Kidney capillary endothelial cell (primary cell): Measurements from ENCODE around the gene ATP5PD.
A peak's percentile ranks its signal among the peaks of the same experiment; 100 is the strongest.

Experiments used
- DNase-seq: peaks from one replicate; pipeline ENCODE4 v3.0.0-alpha.2; 2018; ENCODE audit warnings: low spot score

The ATP5PD gene

DNA sequence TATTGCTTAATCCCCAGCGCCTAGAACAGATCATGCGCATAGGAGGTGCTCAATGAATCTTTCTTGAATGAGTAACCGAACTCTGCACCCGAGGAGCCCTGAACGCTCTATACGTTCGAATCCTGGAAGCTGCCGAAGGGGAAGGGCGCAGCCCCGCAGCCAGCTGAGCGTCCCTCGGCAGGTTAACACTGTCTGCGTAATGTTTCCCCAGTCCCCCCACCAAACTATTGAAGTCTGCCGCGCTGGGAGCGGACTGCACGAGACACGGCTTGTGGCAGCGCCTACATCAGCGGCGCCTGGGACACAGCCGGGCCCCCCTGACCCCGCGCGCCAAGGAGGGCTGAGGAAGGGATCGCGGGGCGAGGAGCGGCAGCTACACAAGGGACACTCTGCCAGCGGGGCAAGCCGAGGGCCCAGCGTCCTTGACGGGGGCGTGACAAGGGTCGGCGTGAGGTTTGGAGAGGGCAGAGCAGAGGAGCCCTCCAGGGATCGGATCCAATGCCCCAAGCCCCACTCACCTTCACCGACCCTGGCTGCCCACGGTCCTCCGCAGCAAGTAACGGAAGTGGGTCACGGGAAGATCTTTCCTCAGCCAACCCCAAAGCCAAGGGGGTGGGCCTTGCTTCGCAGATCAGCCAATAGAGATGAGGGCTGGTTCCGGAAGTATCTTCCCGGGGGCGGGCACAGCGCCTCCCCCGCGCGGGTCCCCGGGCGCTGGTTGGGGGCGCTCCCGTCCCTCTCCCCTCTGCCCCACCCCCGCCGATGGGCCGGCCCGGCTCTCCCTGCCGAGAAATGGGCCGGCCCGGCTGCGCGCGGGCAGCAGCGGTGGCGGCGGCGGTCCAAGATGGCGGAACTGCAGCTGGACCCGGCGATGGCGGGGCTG, at the start of gene ATP5PD, which contains the start of gene KCTD2:
Gene ATP5PD, minus strand, starts transcription at position 563 of the 883 bp plus-strand sequence. CDS start 4,319 bp downstream, outside the sequence.
Gene KCTD2, plus strand, starts transcription at position 819 of the 883 bp plus-strand sequence. Its CDS starts 26 bp downstream, at position 845.
- peak; percentile 94 for DNase-seq

DNA sequence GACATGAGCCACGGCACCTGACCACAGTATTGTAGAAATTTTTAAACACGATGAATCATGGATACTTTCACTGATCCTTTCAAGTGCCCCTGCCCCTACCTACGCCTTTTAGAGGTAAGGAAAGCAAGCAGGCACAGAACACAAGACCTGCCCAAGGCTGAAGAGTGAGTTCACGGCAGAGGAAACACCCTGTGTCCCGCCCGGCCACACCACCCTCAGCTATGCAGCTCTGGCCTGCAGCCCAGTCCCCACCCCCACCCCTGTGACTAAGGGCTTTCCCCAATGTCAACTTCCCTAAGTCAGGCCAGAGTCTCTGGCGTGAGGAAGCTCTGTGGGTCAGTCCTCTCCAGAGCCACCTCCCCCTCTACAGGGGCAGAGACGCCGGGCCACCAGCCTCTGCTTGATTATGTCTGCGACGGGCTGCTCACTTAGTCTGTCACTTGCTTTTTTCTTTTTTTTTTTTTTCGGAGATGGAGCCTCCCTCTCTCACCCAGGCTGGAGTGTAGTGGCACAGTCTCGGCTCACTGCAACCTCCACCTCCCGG, 49.4 kb upstream of the ATP5PD start:
- peak; percentile 93 for DNase-seq

DNA sequence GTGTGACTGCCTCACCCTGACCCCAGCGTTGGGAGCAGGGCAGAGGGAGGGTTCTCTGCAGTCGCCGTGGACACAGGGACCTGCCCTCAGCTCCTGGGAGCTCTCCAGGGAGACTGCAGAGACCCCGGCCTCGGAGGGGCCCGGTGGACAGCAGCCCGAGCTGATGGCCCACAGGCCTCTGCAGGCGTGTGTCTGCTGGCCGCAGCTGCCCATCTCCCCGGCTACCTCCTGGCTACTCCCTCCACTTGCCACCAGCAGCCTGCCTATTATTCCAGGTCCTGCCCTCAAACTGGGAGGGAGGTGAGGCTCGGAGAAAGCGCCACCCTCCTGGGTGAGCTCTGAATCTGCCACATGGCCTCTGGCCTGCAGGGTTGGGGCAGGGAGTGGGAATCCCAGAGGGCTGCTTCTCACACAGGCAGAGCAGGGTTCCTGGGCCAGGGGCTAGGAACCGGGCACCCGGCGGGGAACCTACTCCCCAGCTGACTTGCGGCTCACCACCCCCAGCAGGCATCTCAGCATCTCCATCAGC, 48.2 kb upstream of the ATP5PD start:
- DNase-seq, result no peak

DNA sequence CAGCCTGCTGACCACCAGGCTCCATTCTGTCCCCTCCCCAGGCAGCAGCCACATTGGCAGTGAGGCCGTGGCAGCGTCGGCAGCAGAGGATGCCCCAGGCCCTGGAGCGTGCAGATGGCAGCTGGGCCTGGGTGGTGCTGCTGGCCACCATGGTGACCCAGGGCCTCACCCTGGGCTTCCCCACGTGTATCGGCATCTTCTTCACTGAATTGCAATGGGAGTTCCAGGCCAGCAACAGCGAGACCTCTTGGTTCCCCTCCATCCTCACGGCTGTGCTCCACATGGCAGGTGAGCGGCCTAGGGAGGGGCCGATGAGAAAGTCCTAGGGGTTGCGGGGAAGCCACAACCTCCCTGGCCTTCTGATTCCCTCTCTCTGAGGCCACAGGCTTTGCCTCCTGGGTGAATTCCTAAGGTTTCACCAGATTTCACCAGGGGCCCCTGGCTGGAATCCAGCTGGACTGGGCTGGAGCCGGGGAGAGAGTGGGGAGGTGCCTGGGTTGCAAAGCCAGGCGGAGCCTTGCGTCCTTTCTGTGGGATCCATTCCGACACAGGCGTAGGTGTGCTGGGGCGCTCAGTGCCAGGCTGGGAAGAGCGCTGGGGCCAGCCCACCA, 46.9 kb upstream of the ATP5PD start:
- no peak for DNase-seq

DNA sequence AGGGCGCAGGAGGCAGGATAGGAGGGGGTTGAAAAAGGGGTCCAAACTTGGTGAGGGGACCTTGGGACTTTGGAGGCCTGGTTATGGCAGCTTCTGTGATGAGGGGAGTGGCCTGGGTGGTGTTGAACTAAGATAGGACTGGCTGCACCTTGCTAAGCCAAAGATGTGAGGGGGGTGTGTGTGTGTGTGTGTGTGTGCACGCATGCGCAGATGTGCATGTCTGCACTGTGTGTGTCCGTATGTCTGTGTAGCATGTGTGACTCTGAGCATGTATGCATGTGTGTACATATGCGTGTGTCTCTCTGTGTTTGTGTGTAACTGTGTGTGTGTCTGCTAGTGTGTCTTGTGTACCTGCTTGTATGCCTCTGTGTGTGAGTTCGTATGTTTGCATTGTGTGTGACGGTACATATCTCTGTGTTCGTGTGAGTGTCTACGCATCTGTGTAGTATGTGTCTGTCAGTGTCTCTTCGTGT, 45.1 kb upstream of the ATP5PD start:
- no peak for DNase-seq

DNA sequence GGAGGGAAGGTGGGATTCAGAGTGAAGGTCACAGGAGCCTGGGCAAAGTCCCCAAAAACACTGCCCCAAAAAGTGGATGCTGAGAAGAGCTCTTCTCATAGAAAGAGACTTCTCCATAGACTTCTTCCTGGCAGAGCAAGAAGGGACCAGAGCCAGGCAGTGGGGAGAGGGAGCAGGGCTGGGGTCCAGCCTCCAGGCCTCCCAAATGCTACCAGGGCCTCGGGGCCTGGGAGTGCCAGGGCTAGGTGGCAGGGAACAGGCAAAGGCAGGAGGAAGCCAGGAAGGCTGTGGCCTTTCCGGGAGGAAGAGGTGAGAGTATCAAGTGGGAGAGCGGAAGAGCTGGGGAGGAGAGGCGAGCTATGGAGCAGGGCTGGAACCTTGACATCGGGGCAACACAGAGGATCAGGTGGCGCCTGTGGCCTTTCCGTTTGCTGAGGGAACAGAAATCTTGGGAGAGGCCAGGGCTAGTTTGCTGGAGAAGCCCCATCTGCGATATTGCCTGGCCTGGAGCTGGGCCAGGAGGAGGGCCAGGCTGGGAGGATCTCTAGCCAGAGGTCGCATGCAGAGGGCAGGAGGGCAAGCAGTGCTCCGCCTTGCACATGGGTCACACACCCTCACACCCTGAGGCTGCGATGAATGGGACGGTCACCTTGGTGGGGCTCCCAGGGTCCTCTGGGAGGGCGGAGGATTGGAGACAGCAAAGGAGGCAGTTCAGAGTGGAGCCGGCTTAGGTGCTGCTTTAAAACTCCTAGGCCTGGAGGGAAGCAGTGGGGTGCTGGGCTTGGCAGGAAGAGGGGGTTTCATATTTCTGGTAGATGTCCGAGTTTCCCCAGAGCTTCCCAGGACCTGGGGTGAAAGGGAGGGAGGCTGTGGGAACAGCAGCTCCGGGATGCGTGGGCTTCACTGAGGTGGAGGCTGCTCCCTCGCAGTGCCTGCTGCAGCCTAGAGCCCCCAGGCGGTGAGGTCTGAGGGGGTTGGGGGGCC, 44.4 kb upstream of the ATP5PD start:
- no peak for DNase-seq

DNA sequence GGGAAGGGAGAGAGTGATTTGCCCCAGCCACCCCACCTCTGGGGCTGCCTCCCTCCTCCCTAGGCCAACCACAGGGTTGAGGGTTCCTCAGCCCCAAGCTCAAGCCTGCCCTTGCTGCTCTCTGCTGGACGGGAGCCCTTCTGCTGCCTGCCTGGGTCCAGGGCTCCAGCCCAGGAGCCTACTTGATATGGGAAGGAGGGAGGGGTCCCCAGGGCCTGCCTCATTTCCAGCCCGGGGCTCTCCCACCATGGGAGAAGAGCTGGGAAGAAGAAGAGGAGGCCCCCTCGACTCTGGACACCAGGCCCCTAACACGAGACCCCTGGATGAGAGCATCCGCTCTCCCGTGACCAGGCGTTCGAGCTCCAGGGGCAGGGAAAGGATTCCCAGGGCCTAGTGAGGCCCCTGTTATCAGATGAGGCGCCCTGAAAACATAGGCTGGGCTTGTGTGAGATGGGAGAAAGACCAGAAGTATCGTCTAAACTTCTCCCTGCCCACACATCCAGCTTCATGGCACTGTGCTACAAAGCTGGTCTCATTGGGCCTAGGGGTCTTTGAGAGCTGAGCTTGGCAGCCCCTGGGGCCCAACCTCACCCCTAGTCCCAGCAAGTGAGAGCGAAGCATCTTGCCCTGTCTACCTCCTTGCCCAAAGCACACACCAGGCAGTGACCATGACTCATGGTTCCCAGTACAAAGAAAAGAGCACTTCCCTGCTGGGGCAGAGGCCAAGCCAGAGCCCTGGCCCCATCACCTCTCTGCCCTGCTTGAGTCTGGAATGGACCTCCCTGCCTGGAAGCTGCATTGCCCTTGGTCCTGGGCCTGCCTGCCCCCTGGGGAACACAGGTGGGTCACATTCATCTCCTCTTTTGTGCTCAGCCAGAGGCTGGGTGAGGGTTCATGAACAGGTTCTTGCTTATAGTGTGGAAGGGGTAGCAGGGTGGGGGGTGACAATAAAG, 42.0 kb upstream of the ATP5PD start:
- DNase-seq, result no peak

DNA sequence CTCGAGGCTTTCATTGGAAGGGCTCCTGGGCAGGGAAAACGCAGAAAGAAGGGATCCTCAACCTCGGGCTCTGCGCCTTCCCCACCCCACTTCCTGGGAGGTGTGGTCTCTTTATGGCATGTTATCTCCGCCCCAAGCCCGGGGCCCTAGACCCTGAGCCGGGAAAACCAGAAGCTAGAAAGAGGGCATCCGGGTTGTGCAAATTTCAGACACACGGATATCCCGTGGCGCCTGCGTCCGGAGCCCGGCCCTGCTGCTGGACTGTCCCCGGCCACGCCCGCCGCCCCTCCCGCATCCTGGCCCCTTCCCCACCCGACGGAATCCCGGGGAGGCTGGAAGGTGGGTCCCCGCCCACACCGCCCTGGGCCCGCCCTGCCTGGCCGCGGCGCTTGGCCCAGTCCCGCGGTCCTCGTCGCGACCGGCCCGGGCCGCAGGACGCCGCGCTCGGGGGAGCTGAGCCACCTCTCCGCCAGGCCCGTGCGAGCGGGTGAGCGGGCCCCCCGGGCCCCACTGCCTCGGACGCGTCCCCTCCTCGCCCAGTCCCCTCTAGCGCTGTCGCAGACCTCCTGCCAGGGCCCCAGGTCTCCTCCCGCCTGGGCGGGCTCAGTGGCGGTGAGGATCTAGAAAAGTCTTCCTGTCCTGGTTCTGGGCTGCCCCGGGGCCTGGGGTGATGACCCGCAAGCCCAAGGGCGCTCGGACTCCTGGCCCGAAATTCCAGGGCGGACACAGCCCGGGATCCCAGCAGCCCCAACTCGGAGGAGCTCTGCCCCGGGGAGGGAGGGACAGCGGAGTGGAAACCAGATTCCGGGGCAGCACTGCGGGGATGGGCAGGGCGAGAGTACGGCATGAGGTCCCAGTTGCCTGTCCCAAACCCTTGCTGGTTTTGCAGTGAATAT, 41.0 kb upstream of the ATP5PD start, which contains the start of gene SLC16A5:
Gene SLC16A5, plus strand, starts transcription at position 397 of the 896 bp plus-strand sequence. CDS start 5,683 bp downstream, outside the sequence.
- peak; percentile 87 for DNase-seq

DNA sequence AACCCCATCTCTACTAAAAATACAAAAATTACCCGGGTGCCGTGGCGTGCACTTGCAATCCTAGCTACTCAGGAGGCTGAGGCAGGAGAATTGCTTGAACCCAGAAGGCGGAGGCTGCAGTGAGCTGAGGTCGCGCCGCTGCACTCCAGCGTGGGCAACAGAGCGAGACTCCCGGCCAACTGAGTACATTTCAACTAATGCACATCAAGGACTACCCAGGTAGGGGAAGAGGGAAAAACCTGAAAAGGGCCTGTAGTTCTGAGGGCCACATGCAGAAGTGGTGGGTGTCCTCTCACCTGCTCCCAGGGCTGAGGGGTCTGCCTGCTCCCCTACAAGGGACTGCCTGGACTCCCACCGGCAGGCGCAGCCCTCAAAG, 40.4 kb upstream of the ATP5PD start:
- DNase-seq, result no peak

DNA sequence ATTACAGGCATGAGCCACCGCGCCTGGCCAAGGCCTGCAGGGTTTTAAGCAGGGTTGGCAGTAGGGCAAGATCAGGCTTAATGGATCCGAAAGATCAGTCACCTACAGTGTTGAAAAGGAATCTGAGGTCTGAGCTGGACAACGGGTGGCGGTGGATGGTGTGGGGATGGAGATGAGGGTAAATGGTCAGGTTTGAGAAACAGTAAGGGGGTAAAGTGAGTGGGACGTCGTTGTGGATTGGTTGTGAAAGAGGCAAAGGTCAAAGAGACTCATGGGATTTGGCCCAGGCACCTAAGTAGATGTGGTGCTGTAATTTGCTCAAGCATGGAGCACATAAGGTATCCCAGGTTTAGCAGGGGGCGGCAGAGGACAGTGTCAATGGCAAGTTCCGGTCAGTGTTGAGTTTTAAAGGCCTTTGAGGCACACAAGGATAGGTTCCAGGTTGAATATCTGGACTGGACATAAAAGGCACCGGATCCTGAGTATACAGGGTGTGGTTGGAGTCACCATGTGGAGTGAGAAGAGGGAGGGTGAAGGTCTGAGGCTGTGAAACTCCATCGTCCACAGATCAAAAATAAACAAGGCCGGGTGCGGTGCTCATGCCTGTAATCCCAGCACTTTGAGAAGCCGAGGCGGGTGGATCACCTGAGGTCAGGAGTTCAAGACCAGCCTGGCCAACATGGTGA, 39.9 kb upstream of the ATP5PD start:
- DNase-seq, result no peak

DNA sequence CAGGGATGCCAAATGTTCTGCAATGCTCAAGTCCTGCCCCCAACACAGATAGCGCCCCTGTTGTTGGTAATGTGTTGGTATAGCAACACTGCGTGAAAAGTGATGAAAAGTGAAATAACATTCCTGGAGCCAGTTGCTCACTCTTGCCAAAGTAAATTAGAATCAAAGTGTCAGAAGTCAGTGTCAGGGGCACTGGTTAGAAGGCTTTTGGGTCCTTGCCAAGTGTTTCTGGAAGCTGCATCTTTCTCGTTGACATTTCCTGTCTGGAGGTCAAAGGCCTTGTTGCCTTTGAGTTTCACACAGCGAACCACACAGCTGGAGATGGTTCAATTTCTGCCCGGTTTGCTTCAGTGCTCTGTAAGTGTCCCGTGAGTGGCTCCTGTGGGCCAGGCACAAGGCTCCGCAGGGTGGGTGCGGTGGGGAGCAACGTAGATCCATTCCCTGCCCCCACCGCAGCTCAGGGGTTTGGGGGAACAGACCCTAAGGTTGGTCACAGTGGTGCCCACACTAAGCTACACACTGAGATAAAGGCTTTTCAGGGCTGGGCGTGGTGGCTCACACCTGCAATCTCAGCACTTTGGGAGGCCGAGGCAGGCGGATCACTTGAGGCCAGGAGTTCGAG, 37.4 kb upstream of the ATP5PD start:
- DNase-seq, result peak; percentile 78

DNA sequence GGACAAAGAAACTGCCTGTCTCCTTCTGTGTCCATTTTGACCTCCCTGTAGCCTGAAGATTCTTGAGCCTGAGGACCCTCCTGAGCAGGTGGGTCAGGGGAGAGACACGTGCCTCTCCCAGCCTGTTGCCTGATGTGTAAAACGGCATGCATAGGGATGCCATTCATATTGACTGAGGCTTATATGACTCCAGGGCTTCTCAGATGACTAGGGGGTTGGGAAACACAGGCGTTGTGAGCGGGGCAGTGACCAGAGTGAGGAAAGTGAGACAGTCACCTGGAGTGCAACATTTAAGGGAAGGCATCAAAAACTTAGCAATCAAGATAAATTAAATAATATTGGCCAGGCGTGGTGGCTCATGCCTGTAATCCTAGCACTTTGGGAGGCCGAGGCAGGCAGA, 35.9 kb upstream of the ATP5PD start:
- DNase-seq, result no peak

DNA sequence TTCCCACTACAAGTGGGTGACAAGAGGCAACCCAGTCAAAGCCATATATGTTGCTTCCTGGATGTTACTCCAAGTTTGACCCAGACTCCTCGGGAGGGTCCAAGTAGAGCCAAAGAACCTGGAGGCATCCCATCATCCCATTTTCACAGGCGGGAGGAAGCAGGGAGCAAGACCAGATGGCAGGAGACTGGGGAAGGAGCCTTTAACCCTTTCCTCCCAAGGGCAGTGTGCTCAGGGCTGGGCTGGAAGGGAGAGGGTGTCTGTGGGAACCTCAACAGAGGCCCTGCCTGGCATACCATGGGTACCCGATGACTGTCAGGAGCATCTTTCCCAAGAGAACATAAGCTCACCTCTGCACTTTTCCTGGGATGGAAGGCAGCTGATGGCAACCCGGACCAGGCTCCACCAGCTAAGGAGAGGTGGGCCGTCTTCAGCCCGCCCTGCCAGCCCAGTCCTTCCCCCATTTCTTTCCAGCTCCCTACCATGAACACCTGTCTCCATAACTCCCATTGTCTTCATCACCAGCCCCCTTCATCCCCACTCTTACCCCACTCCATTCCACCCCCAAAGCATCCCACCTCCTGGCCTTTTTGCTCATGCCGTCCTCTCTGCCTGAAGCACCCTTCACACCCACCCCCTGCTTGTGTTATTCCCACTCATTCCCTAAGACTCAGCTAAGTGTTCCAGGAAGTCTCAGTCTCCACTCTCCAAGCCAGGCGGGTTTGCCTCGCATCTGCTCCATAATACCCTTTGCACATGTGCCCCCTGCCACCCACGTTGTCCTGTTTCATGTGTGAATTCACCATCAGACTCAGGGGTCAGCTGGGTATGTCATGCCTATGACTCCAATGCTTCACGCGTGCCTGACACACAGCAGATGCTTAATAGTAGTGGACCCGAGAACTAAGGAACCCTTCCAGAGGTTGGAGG, 35.1 kb upstream of the ATP5PD start:
- no peak for DNase-seq

DNA sequence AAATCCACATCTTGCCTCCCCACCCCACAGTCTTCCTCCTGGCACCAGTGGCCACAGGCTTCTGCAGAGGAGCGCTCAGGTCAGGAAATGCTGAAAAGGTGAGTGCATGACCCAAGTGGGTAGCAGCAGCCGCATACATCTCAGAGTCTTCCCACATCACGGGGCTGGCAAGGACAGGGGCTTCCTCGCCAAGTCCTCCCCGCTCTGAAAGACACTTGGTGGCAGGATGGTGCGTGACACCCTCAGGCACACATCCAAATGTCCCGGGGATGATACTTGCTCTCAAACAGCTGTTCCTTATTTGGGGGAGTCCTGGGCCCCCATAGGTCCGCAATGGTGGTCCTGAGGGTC, 32.2 kb upstream of the ATP5PD start:
- no peak for DNase-seq

DNA sequence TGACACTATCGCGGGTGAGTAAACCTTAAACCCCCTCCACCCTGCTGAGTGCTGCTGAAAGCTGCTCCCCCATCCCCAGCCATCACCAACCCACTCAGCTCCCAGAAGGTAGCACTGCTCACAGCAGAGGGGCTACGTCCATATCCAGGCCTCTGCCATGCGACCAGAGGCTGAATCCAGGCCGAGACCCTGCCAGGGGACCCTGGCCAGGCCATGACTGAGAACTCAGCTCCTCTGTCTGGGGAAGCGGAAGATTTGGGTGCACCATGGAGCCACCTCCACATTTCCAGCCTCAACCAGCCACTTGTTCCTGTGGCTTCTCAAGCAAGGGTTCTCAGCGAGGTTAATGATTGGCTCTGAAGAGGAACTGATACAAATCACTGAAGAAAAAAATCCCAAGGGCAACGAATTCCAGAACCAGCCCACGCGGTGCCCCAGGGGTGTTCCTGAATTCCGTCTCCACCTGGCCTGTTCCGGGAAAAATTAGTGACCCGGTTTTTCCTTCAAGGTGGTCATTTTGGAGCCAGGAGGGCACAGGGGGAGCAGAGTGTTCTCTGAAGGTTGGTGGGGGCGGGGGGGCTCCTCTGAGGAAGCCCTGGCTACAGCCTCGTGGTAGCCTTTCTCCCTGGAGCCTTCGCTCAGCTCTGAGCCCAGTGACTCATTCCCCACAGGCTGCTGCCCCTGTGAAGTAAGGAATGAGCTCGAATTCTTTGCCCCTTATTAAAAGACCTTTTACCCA, 31.7 kb upstream of the ATP5PD start:
- DNase-seq, result no peak
